Gastrocnemius medialis (tissue), 4 donors: ENCODE results near the gene CREBL2. TPM values are rescaled to one million over a fixed set of nuclear protein-coding genes. Genes with fewer than 3 reads are reported as not detected.

Source experiments
- ATAC-seq, 2 donors: fragments of 150-250 bp; one replicate each; pipeline ENCODE4 v1.9.1; 2016
- DNase-seq, 2 donors: peaks; one replicate each; pipeline ENCODE4 v3.0.0-alpha.2; 2019
- H3K27ac ChIP-seq, 4 donors: fragments of 200-600 bp; sonication (generic); 1 replicate in 1 of 4; 2 replicates in 3 of 4; pipeline ENCODE4 v1.5.1; 2016 to 2018; ENCODE audit warnings: mild to moderate bottlenecking in 2 of 4, moderate library complexity in 1 of 4
- H3K27me3 ChIP-seq, 3 donors: fragments of 200-600 bp; sonication (generic) in 2 of 3; 1 replicate in 1 of 3; 2 replicates in 2 of 3; pipeline versions ENCODE4 v1.5.1 to v1.6.0; 2016 to 2019; ENCODE audit warnings: mild to moderate bottlenecking in 1 of 3, moderate library complexity in 1 of 3
- H3K36me3 ChIP-seq, 2 donors: fragments of 200-600 bp; sonication (generic) in 1 of 2; one replicate each; pipeline ENCODE4 v1.5.1; 2017 to 2018
- H3K4me1 ChIP-seq, 2 donors: fragments of 200-600 bp; sonication (generic) in 1 of 2; one replicate each; pipeline ENCODE4 v1.5.1; 2016 to 2017; ENCODE audit warnings: mild to moderate bottlenecking in 2 of 2
- H3K4me3 ChIP-seq, 4 donors: fragments of 200-600 bp; sonication (generic) in 3 of 4; 1 replicate in 1 of 4; 2 replicates in 3 of 4; pipeline ENCODE4 v1.5.1; 2016 to 2019; ENCODE audit warnings: mild to moderate bottlenecking in 2 of 4
- H3K9me3 ChIP-seq, 3 donors: fragments of 200-600 bp; sonication (generic) in 2 of 3; 1 replicate in 1 of 3; 2 replicates in 2 of 3; pipeline ENCODE4 v1.5.1; 2016 to 2019
- POLR2A ChIP-seq, 2 donors: fragments of 450-650 bp; IDR thresholded peaks; one replicate each; pipeline ENCODE4 v1.6.1; 2017; ENCODE audit warnings: antibody characterized with exemption in 2 of 2, mild to moderate bottlenecking in 2 of 2, moderate library complexity in 2 of 2
- in situ Hi-C, 4 donors: fragments of 200-750 bp; cut with MboI; loops; one replicate each; pipeline versions ENCODE4 v1.15.0 to v1.8.0; 2017; ENCODE audit warnings: low sequenced_read_pairs in 4 of 4
- intact Hi-C: fragments of 100-400 bp; cut with DNase I; formaldehyde crosslinking; loops from one replicate; pipeline ENCODE4 v1.15.1; 2023; ENCODE audit warnings: low total_unique reads
- total RNA-seq, 4 donors: library from RNA; depleted of rRNA; stranded (reverse); fragments of >200 nt; gene quantifications; one replicate each; pipeline versions ENCODE4 v1.1.0 to v1.2.3, GENCODE V29; 2016
- TF ChIP-seq, protein P1 (sequence below), 5 experiments: fragments of 450-650 bp in 3 of 5; fragments of 200-600 bp in 2 of 5; sonication (generic) in 2 of 5; IDR thresholded peaks in 4 of 5; conservative IDR thresholded peaks in 1 of 5; 1 replicate in 4 of 5; 2 replicates in 1 of 5; pipeline ENCODE4 v1.5.1; 2016 to 2019; ENCODE audit warnings: antibody characterized with exemption in 5 of 5, mild to moderate bottlenecking in 3 of 5, moderate library complexity in 3 of 5

CREBL2 gene
- total RNA-seq, 4 donors from 2014 or later = 6.3 to 13.6 (median 10.3) TPM

DNA sequence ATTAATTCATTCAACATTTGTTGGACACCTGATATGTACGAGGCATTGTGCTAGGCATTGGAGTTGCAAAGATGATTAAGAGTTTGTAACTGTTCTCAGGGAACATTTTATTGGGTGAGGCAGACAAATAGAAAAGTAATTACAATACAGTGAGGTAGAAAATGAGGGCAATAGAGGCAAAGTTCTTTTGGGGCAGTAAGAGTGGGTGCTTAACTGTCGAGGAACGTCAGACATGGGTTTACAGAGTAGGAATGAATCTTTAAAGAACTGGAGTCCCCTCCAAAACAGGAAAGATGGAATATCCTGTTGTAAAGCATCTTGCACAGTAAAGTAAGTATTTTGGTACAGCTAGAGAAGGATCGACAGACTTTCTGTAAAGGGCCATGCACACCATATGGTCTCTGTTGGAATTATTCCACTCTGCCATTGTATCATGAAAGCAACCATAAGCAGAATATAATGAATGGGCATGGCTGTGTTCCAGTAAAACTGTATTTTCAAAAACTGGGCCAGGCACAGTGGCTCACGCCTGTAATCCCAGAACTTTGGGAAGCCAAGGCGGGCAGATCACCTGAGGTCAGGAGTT is 9.1 kb downstream of the CREBL2 start:
- intact Hi-C loops = no loop called here
- Histone ChIP-seq H3K27ac (no peak overlapping the region), H3K27me3 (no peaks in the 10 kb centered on the region), H3K9me3 (no peaks in the 10 kb centered on the region), H3K4me1 (peaks cover 0 to 5% of the 10 kb centered on the region in 2 donors), H3K4me3 (no peak overlapping the region), H3K36me3 (no peaks in the 10 kb centered on the region)
- ATAC-seq (no peak), DNase-seq (no peak)
- TF ChIP-seq, protein P1, sequence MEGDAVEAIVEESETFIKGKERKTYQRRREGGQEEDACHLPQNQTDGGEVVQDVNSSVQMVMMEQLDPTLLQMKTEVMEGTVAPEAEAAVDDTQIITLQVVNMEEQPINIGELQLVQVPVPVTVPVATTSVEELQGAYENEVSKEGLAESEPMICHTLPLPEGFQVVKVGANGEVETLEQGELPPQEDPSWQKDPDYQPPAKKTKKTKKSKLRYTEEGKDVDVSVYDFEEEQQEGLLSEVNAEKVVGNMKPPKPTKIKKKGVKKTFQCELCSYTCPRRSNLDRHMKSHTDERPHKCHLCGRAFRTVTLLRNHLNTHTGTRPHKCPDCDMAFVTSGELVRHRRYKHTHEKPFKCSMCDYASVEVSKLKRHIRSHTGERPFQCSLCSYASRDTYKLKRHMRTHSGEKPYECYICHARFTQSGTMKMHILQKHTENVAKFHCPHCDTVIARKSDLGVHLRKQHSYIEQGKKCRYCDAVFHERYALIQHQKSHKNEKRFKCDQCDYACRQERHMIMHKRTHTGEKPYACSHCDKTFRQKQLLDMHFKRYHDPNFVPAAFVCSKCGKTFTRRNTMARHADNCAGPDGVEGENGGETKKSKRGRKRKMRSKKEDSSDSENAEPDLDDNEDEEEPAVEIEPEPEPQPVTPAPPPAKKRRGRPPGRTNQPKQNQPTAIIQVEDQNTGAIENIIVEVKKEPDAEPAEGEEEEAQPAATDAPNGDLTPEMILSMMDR (IDR thresholded peaks at IDR 0.05 in 4 of 5, conservative IDR thresholded peaks at IDR 0.05 in 1 of 5) = no peak
- TF ChIP-seq POLR2A (IDR thresholded peaks at IDR 0.05) = no peak
- in situ Hi-C loops = no loop called here

DNA sequence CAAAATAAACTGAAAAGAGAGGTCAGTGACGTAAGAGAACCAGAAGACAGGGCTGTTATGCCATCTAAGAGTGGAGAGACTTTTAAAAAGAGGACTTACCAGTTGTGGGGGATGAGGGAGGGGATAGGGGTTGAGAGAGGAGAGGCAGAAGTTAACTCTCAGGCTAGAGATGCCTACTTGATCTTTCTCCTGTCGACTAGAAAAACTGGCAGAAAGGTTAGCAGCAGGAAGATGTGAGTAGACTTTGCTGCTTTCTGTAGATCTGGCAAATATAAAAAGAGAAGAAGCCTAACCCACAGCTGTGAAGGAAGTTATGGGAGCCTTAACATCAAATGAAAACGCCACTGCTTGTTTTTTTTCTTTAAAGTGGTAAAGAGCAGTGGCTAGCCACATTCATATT is 10.7 kb downstream of the CREBL2 start:
- intact Hi-C loops = no loop called here

DNA sequence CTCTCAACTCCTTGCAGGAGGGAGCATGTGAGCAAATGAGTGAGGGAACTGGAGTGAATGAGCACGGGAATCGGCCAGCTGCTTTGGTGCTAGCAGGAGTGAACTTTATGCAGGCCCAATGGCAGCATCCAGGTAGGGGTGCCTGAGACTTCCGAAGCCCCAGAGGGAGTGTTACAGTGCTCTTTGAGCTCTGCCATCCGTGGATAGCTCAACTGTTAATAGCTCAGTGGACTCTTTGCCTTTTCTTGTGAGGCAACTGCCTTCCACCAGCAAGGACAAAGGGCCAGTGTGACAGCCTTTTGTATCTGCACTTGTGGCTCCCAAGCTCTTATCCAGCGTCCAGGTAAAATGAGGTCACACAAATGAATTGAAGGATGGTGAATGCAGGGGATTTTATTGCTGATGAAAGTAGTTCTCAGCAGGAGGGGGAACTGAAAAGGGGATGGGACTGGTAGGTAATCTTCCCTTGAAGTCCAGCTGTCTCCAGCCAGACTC is 12.9 kb downstream of the CREBL2 start:
- intact Hi-C loops (no loop called here), in situ Hi-C loops (no loop called here)
- Histone ChIP-seq H3K4me1 (no peaks in the 10 kb centered on the region), H3K27me3 (no peaks in the 10 kb centered on the region), H3K36me3 (no peaks in the 10 kb centered on the region), H3K9me3 (no peaks in the 10 kb centered on the region), H3K27ac (no peak overlapping the region), H3K4me3 (no peak overlapping the region)
- DNase-seq = no peak
- no peak for ATAC-seq
- TF ChIP-seq, protein P1 (IDR thresholded peaks at IDR 0.05 in 4 of 5, conservative IDR thresholded peaks at IDR 0.05 in 1 of 5) = no peak
- no peak for TF ChIP-seq POLR2A (IDR thresholded peaks at IDR 0.05)

More for the DNA sequence above, 10.7 kb downstream of the CREBL2 start:
- Histone ChIP-seq H3K27ac (no peak overlapping the region), H3K36me3 (no peaks in the 10 kb centered on the region), H3K27me3 (no peaks in the 10 kb centered on the region), H3K4me1 (no peaks in the 10 kb centered on the region), H3K4me3 (no peak overlapping the region), H3K9me3 (no peaks in the 10 kb centered on the region)
- DNase-seq = no peak
- ATAC-seq = no peak
- TF ChIP-seq, protein P1 (IDR thresholded peaks at IDR 0.05 in 4 of 5, conservative IDR thresholded peaks at IDR 0.05 in 1 of 5) = no peak
- TF ChIP-seq POLR2A (IDR thresholded peaks at IDR 0.05) = no peak
- in situ Hi-C loops = no loop called here

DNA sequence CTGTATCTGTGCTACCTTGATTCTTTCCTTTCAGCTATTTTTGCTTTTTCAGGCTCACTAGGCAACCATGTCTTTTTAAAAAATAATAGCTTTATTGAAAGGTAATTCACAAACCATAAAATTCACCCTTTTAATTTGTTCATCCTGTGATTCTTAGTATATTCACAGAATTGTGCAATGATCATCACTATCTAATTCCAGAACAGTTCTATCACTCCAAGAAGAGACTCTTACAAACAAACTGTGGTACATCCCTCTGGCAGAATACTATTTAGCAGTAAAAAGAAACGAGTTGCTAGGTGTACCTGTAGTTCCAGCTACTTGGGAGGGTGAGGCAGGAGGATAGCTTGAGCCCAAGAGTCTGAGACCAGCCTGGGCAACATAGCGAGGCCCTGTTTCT is 14.8 kb downstream of the CREBL2 start:
- Histone ChIP-seq H3K27me3 (no peaks in the 10 kb centered on the region), H3K4me3 (no peak overlapping the region), H3K27ac (no peak overlapping the region), H3K36me3 (no peaks in the 10 kb centered on the region), H3K4me1 (peaks cover 3 to 8% of the 10 kb centered on the region in 2 donors), H3K9me3 (no peaks in the 10 kb centered on the region)
- in situ Hi-C loops = no loop called here
- TF ChIP-seq, protein P1 (IDR thresholded peaks at IDR 0.05 in 4 of 5, conservative IDR thresholded peaks at IDR 0.05 in 1 of 5) = no peak
- TF ChIP-seq POLR2A (IDR thresholded peaks at IDR 0.05) = no peak
- ATAC-seq = no peak
- no peak for DNase-seq
- intact Hi-C loops = no loop called here
